ENCODE results near the gene WAPL.

Gene WAPL

GRCh38 chr10:86411852-86412560 lies 109.6 kb downstream of the WAPL start:
- DNase-seq (ENCODE audit: low spot score): no peak

- no peak for DNase-seq (ENCODE audit: low spot score)
Measured at GRCh38 chr10:86411281-86411841, 110.2 kb downstream of the WAPL start.

GRCh38 chr10:86410542-86411124 lies 111.0 kb downstream of the WAPL start:
- DNase-seq (ENCODE audit: low spot score): no peak

GRCh38 chr10:86409183-86409582 lies 112.4 kb downstream of the WAPL start:
- no peak for DNase-seq (ENCODE audit: low spot score)

- no peak for DNase-seq (ENCODE audit: low spot score)
Measured at GRCh38 chr10:86403183-86403797, 118.3 kb downstream of the WAPL start.

- no peak for DNase-seq (ENCODE audit: low spot score)
Measured at GRCh38 chr10:86402283-86402941, 119.2 kb downstream of the WAPL start.

GRCh38 chr10:86401588-86402282 lies 119.9 kb downstream of the WAPL start:
- DNase-seq (ENCODE audit: low spot score): peak; percentile 48

- peak; percentile 58 for DNase-seq (ENCODE audit: low spot score)
Measured at GRCh38 chr10:86400705-86401587, 120.6 kb downstream of the WAPL start.

- DNase-seq (ENCODE audit: low spot score): peak; percentile 96
Measured at GRCh38 chr10:86399879-86400704, 121.5 kb downstream of the WAPL start.

GRCh38 chr10:86399514-86399878 lies 122.1 kb downstream of the WAPL start:
- no peak for DNase-seq (ENCODE audit: low spot score)

- DNase-seq (ENCODE audit: low spot score): no peak
Measured at GRCh38 chr10:86397120-86397519, 124.5 kb downstream of the WAPL start.

GRCh38 chr10:86393862-86394455 lies 127.6 kb downstream of the WAPL start:
- DNase-seq (ENCODE audit: low spot score): no peak

GRCh38 chr10:86393362-86393761 lies 128.2 kb downstream of the WAPL start:
- DNase-seq (ENCODE audit: low spot score): no peak

- DNase-seq (ENCODE audit: low spot score): no peak
Measured at GRCh38 chr10:86392723-86393094, 128.9 kb downstream of the WAPL start.

GRCh38 chr10:86391986-86392722 lies 129.4 kb downstream of the WAPL start:
- DNase-seq (ENCODE audit: low spot score): no peak

- no peak for DNase-seq (ENCODE audit: low spot score)
Measured at GRCh38 chr10:86391236-86391840, 130.3 kb downstream of the WAPL start.

- DNase-seq (ENCODE audit: low spot score): no peak
Measured at GRCh38 chr10:86390337-86391120, 131.1 kb downstream of the WAPL start.

Data from iPS-NIHi11 (cell line).